Thymus (tissue), 14 donors: Measurements from ENCODE around the gene RAB4A. TPM values are rescaled to one million over a fixed set of nuclear protein-coding genes. Genes with fewer than 3 reads are reported as not detected.
A peak's percentile ranks its signal among the peaks of the same experiment; 100 is the strongest.

Experiments used
- DNase-seq, 9 donors: peaks; one replicate each; pipeline ENCODE4 v3.0.0-alpha.2; 2013; ENCODE audit warnings: low spot score in 9 of 9, low read depth in 6 of 9, missing footprints in 1 of 9
- H3K27ac ChIP-seq, 2 donors: one replicate each; pipeline ENCODE4 v1.5.1; 2013; ENCODE audit warnings: control low read depth in 1 of 2, low read depth in 1 of 2, low read length in 1 of 2, mild to moderate bottlenecking in 1 of 2, moderate library complexity in 1 of 2
- H3K27me3 ChIP-seq, 2 donors: one replicate each; pipeline ENCODE4 v1.5.1; 2013; ENCODE audit warnings: low read length in 1 of 2; ENCODE audit not compliant: control insufficient read depth in 2 of 2, insufficient read depth in 1 of 2
- H3K36me3 ChIP-seq, 2 donors: one replicate each; pipeline ENCODE4 v1.5.1; 2013; ENCODE audit warnings: low read length in 1 of 2, mild to moderate bottlenecking in 1 of 2, moderate library complexity in 1 of 2; ENCODE audit not compliant: control insufficient read depth in 2 of 2, insufficient read depth in 2 of 2
- H3K4me1 ChIP-seq, 2 donors: one replicate each; pipeline ENCODE4 v1.5.1; 2013; ENCODE audit warnings: low read length in 2 of 2; ENCODE audit not compliant: control insufficient read depth in 2 of 2, insufficient read depth in 2 of 2
- H3K4me3 ChIP-seq, 2 donors: one replicate each; pipeline ENCODE4 v1.5.1; 2013; ENCODE audit warnings: low read length in 2 of 2, control low read depth in 1 of 2, mild to moderate bottlenecking in 1 of 2
- H3K9me3 ChIP-seq, 2 donors: one replicate each; pipeline ENCODE4 v1.5.1; 2013; ENCODE audit warnings: low read length in 1 of 2, mild to moderate bottlenecking in 1 of 2; ENCODE audit not compliant: control insufficient read depth in 2 of 2, insufficient read depth in 1 of 2
- WGBS: extraction: QIAGEN DNeasy Blood & Tissue Kit; methylation state at CpG from one replicate; pipeline ENCODE4 v1.1.7; 2013; 5-methylcytosine and 5-hydroxymethylcytosine counted together
- long read RNA-seq, 10 donors: transcript quantifications; one replicate each; lab custom pipeline, GENCODE V29; 2026
- polyA plus RNA-seq: library from polyadenylated mRNA; stranded (reverse); fragments of 200-250 nt; gene quantifications from one replicate; pipeline ENCODE4 v1.2.3, GENCODE V29; 2013
- total RNA-seq: library from RNA; stranded (reverse); fragments of 120-200 nt; gene quantifications from one replicate; pipeline ENCODE4 v1.2.4, GENCODE V29; 2013
- donor health status: healthy.

The RAB4A gene, protein sequence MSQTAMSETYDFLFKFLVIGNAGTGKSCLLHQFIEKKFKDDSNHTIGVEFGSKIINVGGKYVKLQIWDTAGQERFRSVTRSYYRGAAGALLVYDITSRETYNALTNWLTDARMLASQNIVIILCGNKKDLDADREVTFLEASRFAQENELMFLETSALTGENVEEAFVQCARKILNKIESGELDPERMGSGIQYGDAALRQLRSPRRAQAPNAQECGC
- 39.6 TPM for total RNA-seq
- polyA plus RNA-seq: 32.0 TPM
- long read RNA-seq, donor 1, partial matches to known transcripts: 0 of 3 reads
- long read RNA-seq, donor 1, other reads (novel, unspliced or antisense): 0 of 3 reads
- long read RNA-seq, donor 2, transcript RAB4A-201 (8 exons, 2,966 nt): major isoform, 36 of 43 reads
- long read RNA-seq, donor 2, partial matches to known transcripts: 0 of 43 reads
- long read RNA-seq, donor 2, other reads (novel, unspliced or antisense): 0 of 43 reads
- long read RNA-seq, donor 3, transcript RAB4A-201 (8 exons, 2,966 nt): major isoform, 28 of 28 reads
- long read RNA-seq, donor 3, partial matches to known transcripts: 0 of 28 reads
- long read RNA-seq, donor 3, other reads (novel, unspliced or antisense): 0 of 28 reads
- long read RNA-seq, donor 4, transcript RAB4A-201 (8 exons, 2,966 nt): major isoform, 16 of 18 reads
- long read RNA-seq, donor 4, partial matches to known transcripts: 0 of 18 reads
- long read RNA-seq, donor 4, other reads (novel, unspliced or antisense): 0 of 18 reads
- long read RNA-seq, donor 5, transcript RAB4A-201 (8 exons, 2,966 nt): major isoform, 26 of 39 reads
- long read RNA-seq, donor 5, partial matches to known transcripts: 11 of 39 reads
- long read RNA-seq, donor 5, other reads (novel, unspliced or antisense): 0 of 39 reads
- long read RNA-seq, donor 6, transcript RAB4A-201 (8 exons, 2,966 nt): major isoform, 15 of 17 reads
- long read RNA-seq, donor 6, partial matches to known transcripts: 0 of 17 reads
- long read RNA-seq, donor 6, other reads (novel, unspliced or antisense): 0 of 17 reads
- long read RNA-seq, donor 7, transcript RAB4A-201 (8 exons, 2,966 nt): major isoform, 12 of 16 reads
- long read RNA-seq, donor 7, partial matches to known transcripts: 0 of 16 reads
- long read RNA-seq, donor 7, other reads (novel, unspliced or antisense): 0 of 16 reads
- long read RNA-seq, donor 8, transcript RAB4A-201 (8 exons, 2,966 nt): major isoform, 11 of 12 reads
- long read RNA-seq, donor 8, partial matches to known transcripts: 0 of 12 reads
- long read RNA-seq, donor 8, other reads (novel, unspliced or antisense): 0 of 12 reads
- long read RNA-seq, donor 9, transcript RAB4A-201 (8 exons, 2,966 nt): major isoform, 12 of 13 reads
- long read RNA-seq, donor 9, partial matches to known transcripts: 0 of 13 reads
- long read RNA-seq, donor 9, other reads (novel, unspliced or antisense): 0 of 13 reads
- long read RNA-seq, donor 10, transcript RAB4A-201 (8 exons, 2,966 nt): major isoform, 9 of 12 reads
- long read RNA-seq, donor 10, partial matches to known transcripts: 0 of 12 reads
- long read RNA-seq, donor 10, other reads (novel, unspliced or antisense): 0 of 12 reads

DNA sequence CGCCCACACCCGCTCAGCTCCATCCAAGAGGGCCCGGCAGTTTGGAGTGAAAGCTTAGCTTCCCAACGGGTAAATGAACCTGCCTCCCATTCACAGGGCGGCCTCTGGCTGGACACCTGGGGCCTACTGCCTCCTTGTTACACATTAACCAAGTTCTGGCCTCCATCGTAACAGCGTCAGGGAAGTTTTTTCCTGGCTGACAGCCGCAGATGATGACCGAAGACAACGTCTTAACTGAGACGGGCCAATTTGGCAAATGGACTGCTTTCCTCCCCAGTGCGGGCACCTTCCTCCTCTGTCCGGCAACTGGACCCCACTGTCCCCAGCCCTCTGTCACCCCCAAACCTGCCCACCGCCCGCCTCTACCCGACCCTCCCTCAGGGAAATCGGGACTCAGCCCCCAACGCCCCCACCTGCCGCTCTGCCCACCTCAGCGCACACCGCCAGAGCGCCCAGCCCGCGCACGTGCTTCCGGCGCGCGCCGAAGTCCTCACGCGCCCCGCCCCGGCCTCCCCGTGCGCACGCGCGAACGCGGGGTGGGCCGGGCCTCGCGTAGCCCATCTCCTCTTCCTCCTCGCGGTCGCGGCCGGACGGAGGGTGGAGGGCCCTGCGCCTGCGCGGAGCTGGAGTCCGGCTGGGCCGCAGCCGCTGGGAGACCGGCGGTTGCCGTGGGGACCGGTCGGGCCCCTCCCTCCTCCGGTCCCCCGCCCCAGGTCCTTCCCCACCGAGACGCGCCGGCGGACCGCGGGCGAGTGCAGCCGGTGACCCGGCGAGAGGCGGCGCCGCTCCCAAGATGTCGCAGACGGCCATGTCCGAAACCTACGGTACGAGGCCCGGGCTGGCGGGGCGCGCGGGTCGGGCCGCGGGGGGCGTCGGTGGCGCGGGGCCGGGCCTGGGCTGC, at the start of gene RAB4A:
Gene RAB4A, plus strand, starts transcription at position 565 of the 901 bp plus-strand sequence. Its CDS starts 229 bp downstream, at position 794.
- Histone ChIP-seq H3K36me3 (no peaks in the 10 kb centered on the region), H3K27me3 (no peaks in the 10 kb centered on the region), H3K4me1 (peaks cover 16 to 17% of the 10 kb centered on the region in 2 donors), H3K9me3 (peaks cover 0 to 4% of the 10 kb centered on the region in 2 donors), H3K4me3 (peak within 1 kb of the TSS; percentile 58 to 96), H3K27ac (peak within 1 kb of the TSS; percentile 42 to 84)
- 14% methylated on average over 95 of the region's 95 CpGs for WGBS
- peak in 6 of 9 donors; percentile 70 to 92 (median 84) for DNase-seq

DNA sequence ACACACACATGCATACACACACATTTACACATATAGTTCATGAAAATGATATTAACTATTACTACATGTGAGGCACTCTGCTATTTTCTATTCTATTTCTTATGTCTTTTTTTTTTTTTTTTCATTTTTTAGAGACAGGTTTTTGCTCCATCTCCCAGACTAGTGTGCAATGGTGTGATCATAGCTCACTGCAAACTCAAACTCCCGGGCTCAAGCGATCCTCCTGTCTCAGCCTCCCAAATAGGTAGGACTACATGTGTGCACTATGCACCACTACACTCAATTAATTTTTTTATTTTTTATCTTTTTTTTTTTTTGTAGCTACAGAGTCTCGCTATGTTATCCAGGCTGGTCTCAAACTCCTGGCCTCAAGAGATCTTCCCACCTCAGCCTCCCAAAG, 48.8 kb upstream of the RAB4A start:
- no peak overlapping the region for H3K27ac ChIP-seq
- WGBS: 99% methylated on average over 3 of the region's 3 CpGs
- peaks cover 4 to 9% of the 10 kb centered on the region in 2 donors for H3K4me1 ChIP-seq

DNA sequence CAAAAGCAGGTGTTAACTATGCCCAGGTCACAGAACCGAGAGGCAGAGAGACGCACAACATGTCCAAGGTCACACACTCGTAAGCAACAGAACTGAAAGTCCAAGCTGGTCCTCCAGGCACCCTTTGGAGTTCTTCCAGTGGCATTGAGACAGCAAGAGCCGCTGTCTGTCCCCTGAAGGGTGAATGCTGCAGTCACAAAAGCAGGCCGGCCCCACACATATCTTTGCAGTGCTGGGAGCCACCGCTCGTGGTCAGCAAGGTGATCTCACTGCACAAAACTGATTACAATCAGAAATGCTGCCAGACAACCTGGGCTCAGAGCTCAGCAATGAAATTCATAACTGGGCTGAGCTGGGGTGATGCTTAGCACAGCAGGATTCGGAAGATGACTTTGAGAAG, 47.4 kb upstream of the RAB4A start:
- DNase-seq: no peak
- WGBS: 91% methylated on average over 8 of the region's 8 CpGs
- Histone ChIP-seq H3K27me3 (no peaks in the 10 kb centered on the region), H3K9me3 (no peaks in the 10 kb centered on the region), H3K27ac (no peak overlapping the region), H3K4me1 (peaks cover 4 to 15% of the 10 kb centered on the region in 2 donors), H3K4me3 (no peak overlapping the region), H3K36me3 (no peaks in the 10 kb centered on the region)

More for the DNA sequence above, 48.8 kb upstream of the RAB4A start:
- Histone ChIP-seq H3K4me3 (no peak overlapping the region), H3K27me3 (no peaks in the 10 kb centered on the region), H3K9me3 (no peaks in the 10 kb centered on the region), H3K36me3 (no peaks in the 10 kb centered on the region)
- DNase-seq: no peak

DNA sequence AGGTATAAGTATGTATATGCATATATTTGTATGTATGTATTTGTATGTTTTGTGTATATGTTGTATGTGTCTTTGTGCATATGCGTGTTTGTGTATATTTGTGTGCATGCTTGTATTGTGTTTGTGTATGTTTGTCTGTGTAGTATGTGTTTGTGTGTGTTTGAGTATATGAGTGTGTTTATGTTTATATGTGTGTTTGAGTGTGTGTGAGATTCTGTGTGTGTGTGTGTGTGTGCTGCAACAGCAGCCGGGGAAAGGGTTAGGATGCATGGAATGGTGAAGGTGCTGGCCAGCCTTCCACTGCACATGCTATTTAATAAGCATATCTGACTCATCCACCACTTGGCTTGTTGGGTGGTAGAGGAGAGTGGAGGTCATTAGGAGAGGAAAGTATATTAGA, 46.6 kb upstream of the RAB4A start:
- H3K4me3 ChIP-seq: no peak overlapping the region
- H3K4me1 ChIP-seq: peaks cover 7 to 20% of the 10 kb centered on the region in 2 donors
- no peak overlapping the region for H3K27ac ChIP-seq
- no peaks in the 10 kb centered on the region for H3K27me3 ChIP-seq
- no peak for DNase-seq
- WGBS: 96% methylated on average over 2 of the region's 2 CpGs
- no peaks in the 10 kb centered on the region for H3K9me3 ChIP-seq
- no peaks in the 10 kb centered on the region for H3K36me3 ChIP-seq

DNA sequence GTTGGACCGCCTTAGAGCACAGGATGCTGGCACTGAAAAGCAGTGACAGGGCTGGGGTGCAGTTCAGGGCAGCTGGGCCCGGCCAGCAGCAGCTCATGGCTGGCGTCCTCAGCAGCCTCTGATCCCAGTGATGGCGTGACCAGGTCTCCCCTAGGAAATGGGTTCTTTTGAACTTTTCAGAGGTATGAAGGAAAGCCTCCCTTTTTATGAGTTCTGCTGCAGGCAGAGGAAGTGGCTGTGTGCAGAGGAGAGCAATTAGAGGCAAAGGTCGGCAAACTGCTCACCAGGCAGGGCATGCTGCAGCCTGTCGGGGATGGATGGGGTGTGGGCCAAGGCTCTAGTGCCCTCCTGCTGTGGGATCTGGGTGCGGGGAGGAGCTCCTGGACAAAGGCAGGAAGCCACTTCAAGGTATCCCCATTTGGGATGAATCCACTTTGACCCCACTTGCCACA, 45.6 kb upstream of the RAB4A start:
- Histone ChIP-seq H3K27ac (no peak overlapping the region), H3K9me3 (no peaks in the 10 kb centered on the region), H3K4me3 (no peak overlapping the region), H3K36me3 (no peaks in the 10 kb centered on the region), H3K4me1 (peaks cover 7 to 31% of the 10 kb centered on the region in 2 donors), H3K27me3 (no peaks in the 10 kb centered on the region)
- no peak for DNase-seq
- WGBS: 91% methylated on average over 7 of the region's 7 CpGs

DNA sequence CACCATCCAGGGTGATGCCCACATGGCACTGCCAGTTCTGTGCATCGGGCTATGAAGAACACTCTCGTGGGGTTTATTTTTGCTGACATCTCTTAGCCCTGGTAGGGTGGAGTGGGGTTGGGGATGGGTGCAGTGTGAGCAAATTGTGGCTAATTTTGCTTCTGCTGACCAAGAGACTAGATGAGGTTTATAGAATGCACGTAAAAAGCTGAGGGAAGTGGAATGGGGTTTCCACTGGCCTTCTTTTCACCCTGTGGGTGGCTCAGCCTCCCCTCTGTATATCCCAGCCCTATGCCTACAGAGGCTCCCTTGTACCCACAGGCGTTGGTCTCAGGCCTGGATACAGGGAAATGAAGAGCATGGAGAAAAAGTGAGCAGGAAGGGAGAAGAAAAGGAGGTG, 44.1 kb upstream of the RAB4A start:
- Histone ChIP-seq H3K36me3 (no peaks in the 10 kb centered on the region), H3K9me3 (no peaks in the 10 kb centered on the region), H3K27ac (no peak overlapping the region), H3K4me1 (peaks cover 2 to 32% of the 10 kb centered on the region in 2 donors), H3K4me3 (no peak overlapping the region), H3K27me3 (no peaks in the 10 kb centered on the region)
- 95% methylated on average over 4 of the region's 4 CpGs for WGBS
- no peak for DNase-seq

DNA sequence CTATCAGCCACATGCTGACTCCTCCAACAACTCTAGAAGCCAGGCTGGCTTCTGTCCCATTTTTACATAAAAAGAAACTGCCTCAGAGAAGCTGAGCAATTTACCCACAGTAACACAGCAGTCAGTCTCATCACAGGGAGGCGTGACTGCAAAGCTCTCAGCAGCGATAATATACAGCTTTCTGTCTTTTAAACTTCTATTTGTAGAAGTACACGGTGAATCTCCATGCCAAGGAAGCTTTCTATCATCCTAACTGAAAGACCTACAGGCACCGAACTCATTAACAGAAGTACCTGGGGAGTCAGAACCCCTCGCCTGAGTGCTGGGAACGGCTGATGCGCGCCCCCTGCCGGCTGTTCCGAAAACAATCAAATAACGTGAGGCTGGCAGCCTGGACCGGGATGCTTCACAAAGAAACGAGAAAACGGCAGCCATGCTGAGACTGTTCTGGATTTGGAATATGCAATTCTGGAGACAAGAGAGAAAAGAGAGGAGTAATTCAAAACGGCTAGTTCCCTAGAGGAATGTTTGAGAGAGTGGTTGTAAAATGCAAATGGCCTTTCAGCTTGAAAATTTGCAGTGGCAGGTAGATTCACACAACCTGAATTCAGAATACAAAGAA, 43.5 kb upstream of the RAB4A start:
- H3K27ac ChIP-seq: no peak overlapping the region
- no peaks in the 10 kb centered on the region for H3K9me3 ChIP-seq
- WGBS: 12% methylated on average over 15 of the region's 15 CpGs
- peaks cover 2 to 33% of the 10 kb centered on the region in 2 donors for H3K4me1 ChIP-seq
- no peak overlapping the region for H3K4me3 ChIP-seq
- DNase-seq: peak in 8 of 9 donors; percentile 60 to 87 (median 70)
- H3K36me3 ChIP-seq: no peaks in the 10 kb centered on the region
- H3K27me3 ChIP-seq: no peaks in the 10 kb centered on the region
